WTC11 (cell line): Measurements from ENCODE around the gene GDAP2. TPM values are rescaled to one million over a fixed set of nuclear protein-coding genes. Genes with fewer than 3 reads are reported as not detected.

Experiments used
- ATAC-seq: fragments of 200-7000 bp; cut with Tn5 transposase; 2 replicates; pipeline ENCODE4 v1.10.0; 2021; ENCODE audit warnings: mild to moderate bottlenecking, moderate library complexity
- CTCF ChIA-PET: fragments of 300-600 bp; sonication (Branson Sonifier 250); formaldehyde crosslinking; loops from one replicate; lab custom pipeline; 2021; ENCODE audit warnings: antibody characterized with exemption; lab: Charles Lee
- POLR2A ChIA-PET: fragments of 350-600 bp; sonication (Branson Sonifier 250); formaldehyde crosslinking; loops from one replicate; lab custom pipeline; 2021; ENCODE audit warnings: antibody characterized with exemption; lab: Charles Lee
- DNase-seq: peaks from one replicate; pipeline ENCODE4 v3.0.0; 2021; ENCODE audit warnings: low spot score
- H3K27ac Mint-ChIP-seq: 2 replicates; pipeline ENCODE4 v1.8.0; 2021; ENCODE audit warnings: mixed read lengths
- H3K27me3 Mint-ChIP-seq: 2 replicates; pipeline ENCODE4 v1.8.0; 2021; ENCODE audit warnings: low read depth, mild to moderate bottlenecking, moderate library complexity, mixed read lengths
- H3K36me3 Mint-ChIP-seq: 2 replicates; pipeline ENCODE4 v1.8.0; 2021; ENCODE audit warnings: mixed read lengths
- H3K4me1 Mint-ChIP-seq: 2 replicates; pipeline ENCODE4 v1.8.0; 2022; ENCODE audit warnings: mixed read lengths
- H3K4me3 Mint-ChIP-seq: 2 replicates; pipeline ENCODE4 v1.8.0; 2021; ENCODE audit warnings: mild to moderate bottlenecking, moderate library complexity, mixed read lengths
- H3K9me3 Mint-ChIP-seq: 2 replicates; pipeline ENCODE4 v1.8.0; 2021; ENCODE audit warnings: mixed read lengths
- CREM ChIP-seq: sonication (generic); formaldehyde crosslinking; IDR thresholded peaks from 2 replicates; pipeline ENCODE4 v1.8.1; 2022; ENCODE audit warnings: mild to moderate bottlenecking, missing genetic modification reagents, moderate library complexity
- ESRRA ChIP-seq: sonication (generic); formaldehyde crosslinking; IDR thresholded peaks from 2 replicates; pipeline ENCODE4 v1.8.1; 2022; ENCODE audit warnings: mild to moderate bottlenecking, missing genetic modification reagents, borderline replicate concordance
- HMGA2 ChIP-seq: fragments of 250-450 bp; sonication (Bioruptor Pico); IDR thresholded peaks from 2 replicates; pipeline ENCODE4 v1.4.0; 2021; ENCODE audit warnings: mild to moderate bottlenecking, moderate library complexity
- IRF2 ChIP-seq: sonication (generic); formaldehyde crosslinking; IDR thresholded peaks from 2 replicates; pipeline ENCODE4 v1.8.0; 2022; ENCODE audit warnings: low read depth, missing genetic modification reagents, borderline replicate concordance
- JAZF1 ChIP-seq: fragments of 250-450 bp; sonication (Bioruptor Pico); IDR thresholded peaks from 2 replicates; pipeline ENCODE4 v1.9.0; 2021; ENCODE audit warnings: moderate library complexity, mild to moderate bottlenecking, inconsistent platforms
- OVOL2 ChIP-seq: fragments of 250-450 bp; sonication (Bioruptor Pico); IDR thresholded peaks from 2 replicates; pipeline ENCODE4 v1.9.0; 2021; ENCODE audit warnings: mild to moderate bottlenecking, borderline replicate concordance
- PRRX2 ChIP-seq: fragments of 250-450 bp; sonication (Bioruptor Pico); IDR thresholded peaks from 2 replicates; pipeline ENCODE4 v1.8.0; 2021; ENCODE audit warnings: mild to moderate bottlenecking
- RORB ChIP-seq: fragments of 250-450 bp; sonication (Bioruptor Pico); IDR thresholded peaks from 2 replicates; pipeline ENCODE4 v1.9.0; 2021; ENCODE audit warnings: mild to moderate bottlenecking
- SMAD3 ChIP-seq: sonication (generic); formaldehyde crosslinking; IDR thresholded peaks from 2 replicates; pipeline ENCODE4 v1.8.0; 2022; ENCODE audit warnings: missing genetic modification reagents, mild to moderate bottlenecking, borderline replicate concordance
- ZNF121 ChIP-seq: sonication (generic); formaldehyde crosslinking; IDR thresholded peaks from 2 replicates; pipeline ENCODE4 v1.8.0; 2023; ENCODE audit warnings: missing genetic modification reagents
- ZNF232 ChIP-seq: sonication (generic); formaldehyde crosslinking; IDR thresholded peaks from 2 replicates; pipeline ENCODE4 v1.8.0; 2022; ENCODE audit warnings: mild to moderate bottlenecking, missing genetic modification reagents
- ZNF396 ChIP-seq: fragments of 250-450 bp; sonication (Bioruptor Pico); IDR thresholded peaks from 2 replicates; pipeline ENCODE4 v1.8.0; 2021; ENCODE audit warnings: mild to moderate bottlenecking, moderate library complexity, borderline replicate concordance
- ZNF423 ChIP-seq: fragments of 250-450 bp; sonication (Bioruptor Pico); IDR thresholded peaks from 2 replicates; pipeline ENCODE4 v2.1.2; 2022; ENCODE audit warnings: mild to moderate bottlenecking, moderate library complexity
- ZNF671 ChIP-seq: fragments of 250-450 bp; sonication (Bioruptor Pico); IDR thresholded peaks from 2 replicates; pipeline ENCODE4 v1.8.0; 2021; ENCODE audit warnings: mild to moderate bottlenecking
- total RNA-seq: library from RNA; stranded (reverse); gene quantifications from 3 replicates; pipeline ENCODE4 v1.2.3, GENCODE V29; 2021
- TF ChIP-seq, protein P1 (sequence below): sonication (generic); formaldehyde crosslinking; IDR thresholded peaks from 2 replicates; pipeline ENCODE4 v1.8.0; 2022; ENCODE audit warnings: mild to moderate bottlenecking, missing genetic modification reagents
- TF ChIP-seq, protein P2 (sequence below): fragments of 250-450 bp; sonication (Bioruptor Pico); IDR thresholded peaks from 2 replicates; pipeline ENCODE4 v2.1.2; 2022; ENCODE audit warnings: mild to moderate bottlenecking, moderate library complexity
- TF ChIP-seq, protein P3 (sequence below): fragments of 250-450 bp; sonication (Bioruptor Pico); conservative IDR thresholded peaks from 2 replicates; pipeline ENCODE4 v1.9.0; 2021; ENCODE audit warnings: mild to moderate bottlenecking
- TF ChIP-seq, protein P4 (sequence below): sonication (generic); formaldehyde crosslinking; IDR thresholded peaks from 2 replicates; pipeline ENCODE4 v1.8.1; 2022; ENCODE audit warnings: low read depth, missing genetic modification reagents, borderline replicate concordance
- TF ChIP-seq, protein P5 (sequence below): fragments of 250-450 bp; sonication (Bioruptor Pico); IDR thresholded peaks from 2 replicates; pipeline ENCODE4 v1.8.0; 2021; ENCODE audit warnings: mild to moderate bottlenecking
- TF ChIP-seq, protein P6 (sequence below): sonication (generic); formaldehyde crosslinking; IDR thresholded peaks from 2 replicates; pipeline ENCODE4 v1.8.1; 2022; ENCODE audit warnings: low read depth, mild to moderate bottlenecking, moderate library complexity, missing genetic modification reagents, borderline replicate concordance
- TF ChIP-seq, protein P7 (sequence below): sonication (generic); formaldehyde crosslinking; IDR thresholded peaks from 2 replicates; pipeline ENCODE4 v1.8.1; 2022; ENCODE audit warnings: missing genetic modification reagents, borderline replicate concordance
- TF ChIP-seq, protein P8 (sequence below): sonication (generic); formaldehyde crosslinking; IDR thresholded peaks from 2 replicates; pipeline ENCODE4 v1.8.1; 2023; ENCODE audit warnings: mild to moderate bottlenecking, missing genetic modification reagents, borderline replicate concordance
- TF ChIP-seq, protein P9 (sequence below): sonication (generic); formaldehyde crosslinking; conservative IDR thresholded peaks from 2 replicates; pipeline ENCODE4 v1.8.1; 2022; ENCODE audit warnings: mild to moderate bottlenecking, missing genetic modification reagents

GDAP2 gene
- total RNA-seq, 1 experiment from 2014 or later = 22.4 TPM

DNA sequence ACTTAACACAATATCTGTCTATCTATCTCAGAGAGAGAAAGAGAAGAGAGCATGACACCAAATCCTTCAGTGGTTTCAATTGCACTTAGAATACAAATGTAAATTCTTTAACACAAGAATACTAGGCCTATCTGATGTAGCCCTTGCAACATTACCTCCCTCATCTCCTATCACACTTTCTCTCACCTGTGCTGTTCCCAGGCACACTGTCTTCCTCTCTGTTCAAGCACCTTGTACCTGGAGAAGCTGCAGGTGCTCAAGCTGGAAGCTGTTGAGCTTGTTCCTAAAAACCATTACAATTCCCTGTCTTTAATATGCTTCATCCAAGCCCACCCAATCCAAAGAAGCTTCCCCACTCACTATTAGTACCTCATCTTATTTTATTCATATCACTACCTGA lies 97.0 kb downstream of the GDAP2 start:
- Mint-ChIP-seq H3K4me1 (peaks cover 8% of the 10 kb centered on the region; the same call in 1 of the 2 replicates), H3K9me3 (peaks cover 7% of the 10 kb centered on the region), H3K4me3 (no peak overlapping the region), H3K27ac (no peak overlapping the region), H3K36me3 (peaks cover 5% of the 10 kb centered on the region; the same call in 1 of the 2 replicates), H3K27me3 (no peaks in the 10 kb centered on the region; the same call in 1 of the 2 replicates)
- POLR2A ChIA-PET = no interaction called here
- DNase-seq (no peak), ATAC-seq (no peak)
- CTCF ChIA-PET = no interaction called here
- TF ChIP-seq OVOL2 (no peak), ZNF671 (CRISPR knock-in tag) (no peak), RORB (CRISPR knock-in tag) (no peak), HMGA2 (CRISPR knock-in tag) (no peak), ZNF232 (CRISPR knock-in tag) (no peak), ZNF121 (no peak), ZNF396 (CRISPR knock-in tag) (no peak)
- TF ChIP-seq, protein P1, sequence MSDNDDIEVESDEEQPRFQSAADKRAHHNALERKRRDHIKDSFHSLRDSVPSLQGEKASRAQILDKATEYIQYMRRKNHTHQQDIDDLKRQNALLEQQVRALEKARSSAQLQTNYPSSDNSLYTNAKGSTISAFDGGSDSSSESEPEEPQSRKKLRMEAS (CRISPR knock-in tag) = no peak
- TF ChIP-seq, protein P2, sequence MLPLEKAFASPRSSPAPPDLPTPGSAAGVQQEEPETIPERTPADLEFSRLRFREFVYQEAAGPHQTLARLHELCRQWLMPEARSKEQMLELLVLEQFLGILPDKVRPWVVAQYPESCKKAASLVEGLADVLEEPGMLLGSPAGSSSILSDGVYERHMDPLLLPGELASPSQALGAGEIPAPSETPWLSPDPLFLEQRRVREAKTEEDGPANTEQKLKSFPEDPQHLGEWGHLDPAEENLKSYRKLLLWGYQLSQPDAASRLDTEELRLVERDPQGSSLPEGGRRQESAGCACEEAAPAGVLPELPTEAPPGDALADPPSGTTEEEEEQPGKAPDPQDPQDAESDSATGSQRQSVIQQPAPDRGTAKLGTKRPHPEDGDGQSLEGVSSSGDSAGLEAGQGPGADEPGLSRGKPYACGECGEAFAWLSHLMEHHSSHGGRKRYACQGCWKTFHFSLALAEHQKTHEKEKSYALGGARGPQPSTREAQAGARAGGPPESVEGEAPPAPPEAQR (CRISPR knock-in tag) = no peak
- TF ChIP-seq, protein P3, sequence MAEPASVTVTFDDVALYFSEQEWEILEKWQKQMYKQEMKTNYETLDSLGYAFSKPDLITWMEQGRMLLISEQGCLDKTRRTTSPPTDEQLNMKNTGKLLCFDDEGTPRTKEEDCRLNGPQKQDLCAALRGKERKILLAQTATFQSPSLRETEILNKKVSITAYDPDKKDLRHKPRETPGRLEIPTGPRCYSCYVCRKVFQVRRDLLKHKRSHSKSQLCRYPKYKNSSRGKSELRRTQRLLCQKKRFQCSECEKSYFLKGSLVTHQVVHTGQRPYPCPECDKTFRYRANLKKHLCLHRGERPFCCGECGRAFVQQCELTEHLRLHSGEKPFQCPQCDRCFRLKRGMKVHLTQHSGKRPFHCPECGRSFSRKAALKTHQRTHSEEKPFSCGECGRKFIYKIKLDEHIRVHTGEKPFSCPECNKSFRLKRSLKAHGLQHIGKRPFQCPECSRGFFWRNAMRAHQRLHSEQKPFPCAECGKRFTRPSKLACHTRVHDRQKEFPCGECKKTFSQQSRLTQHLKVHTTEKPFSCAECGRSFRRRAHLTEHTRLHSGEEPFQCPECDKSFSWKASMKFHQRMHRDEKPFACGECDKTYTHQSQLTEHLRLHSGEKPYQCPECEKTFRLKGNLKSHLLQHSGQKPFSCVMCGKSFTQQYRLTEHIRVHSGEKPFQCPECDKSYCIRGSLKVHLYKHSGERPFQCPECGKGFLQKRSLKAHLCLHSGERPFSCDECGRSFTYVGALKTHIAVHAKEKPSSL (CRISPR knock-in tag) = no peak
- TF ChIP-seq, protein P4, sequence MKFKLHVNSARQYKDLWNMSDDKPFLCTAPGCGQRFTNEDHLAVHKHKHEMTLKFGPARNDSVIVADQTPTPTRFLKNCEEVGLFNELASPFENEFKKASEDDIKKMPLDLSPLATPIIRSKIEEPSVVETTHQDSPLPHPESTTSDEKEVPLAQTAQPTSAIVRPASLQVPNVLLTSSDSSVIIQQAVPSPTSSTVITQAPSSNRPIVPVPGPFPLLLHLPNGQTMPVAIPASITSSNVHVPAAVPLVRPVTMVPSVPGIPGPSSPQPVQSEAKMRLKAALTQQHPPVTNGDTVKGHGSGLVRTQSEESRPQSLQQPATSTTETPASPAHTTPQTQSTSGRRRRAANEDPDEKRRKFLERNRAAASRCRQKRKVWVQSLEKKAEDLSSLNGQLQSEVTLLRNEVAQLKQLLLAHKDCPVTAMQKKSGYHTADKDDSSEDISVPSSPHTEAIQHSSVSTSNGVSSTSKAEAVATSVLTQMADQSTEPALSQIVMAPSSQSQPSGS = no peak
- TF ChIP-seq, protein P5, sequence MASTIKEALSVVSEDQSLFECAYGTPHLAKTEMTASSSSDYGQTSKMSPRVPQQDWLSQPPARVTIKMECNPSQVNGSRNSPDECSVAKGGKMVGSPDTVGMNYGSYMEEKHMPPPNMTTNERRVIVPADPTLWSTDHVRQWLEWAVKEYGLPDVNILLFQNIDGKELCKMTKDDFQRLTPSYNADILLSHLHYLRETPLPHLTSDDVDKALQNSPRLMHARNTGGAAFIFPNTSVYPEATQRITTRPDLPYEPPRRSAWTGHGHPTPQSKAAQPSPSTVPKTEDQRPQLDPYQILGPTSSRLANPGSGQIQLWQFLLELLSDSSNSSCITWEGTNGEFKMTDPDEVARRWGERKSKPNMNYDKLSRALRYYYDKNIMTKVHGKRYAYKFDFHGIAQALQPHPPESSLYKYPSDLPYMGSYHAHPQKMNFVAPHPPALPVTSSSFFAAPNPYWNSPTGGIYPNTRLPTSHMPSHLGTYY (CRISPR knock-in tag) = no peak
- TF ChIP-seq, protein P6, sequence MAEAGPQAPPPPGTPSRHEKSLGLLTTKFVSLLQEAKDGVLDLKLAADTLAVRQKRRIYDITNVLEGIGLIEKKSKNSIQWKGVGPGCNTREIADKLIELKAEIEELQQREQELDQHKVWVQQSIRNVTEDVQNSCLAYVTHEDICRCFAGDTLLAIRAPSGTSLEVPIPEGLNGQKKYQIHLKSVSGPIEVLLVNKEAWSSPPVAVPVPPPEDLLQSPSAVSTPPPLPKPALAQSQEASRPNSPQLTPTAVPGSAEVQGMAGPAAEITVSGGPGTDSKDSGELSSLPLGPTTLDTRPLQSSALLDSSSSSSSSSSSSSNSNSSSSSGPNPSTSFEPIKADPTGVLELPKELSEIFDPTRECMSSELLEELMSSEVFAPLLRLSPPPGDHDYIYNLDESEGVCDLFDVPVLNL (CRISPR knock-in tag) = no peak
- TF ChIP-seq, protein P7, sequence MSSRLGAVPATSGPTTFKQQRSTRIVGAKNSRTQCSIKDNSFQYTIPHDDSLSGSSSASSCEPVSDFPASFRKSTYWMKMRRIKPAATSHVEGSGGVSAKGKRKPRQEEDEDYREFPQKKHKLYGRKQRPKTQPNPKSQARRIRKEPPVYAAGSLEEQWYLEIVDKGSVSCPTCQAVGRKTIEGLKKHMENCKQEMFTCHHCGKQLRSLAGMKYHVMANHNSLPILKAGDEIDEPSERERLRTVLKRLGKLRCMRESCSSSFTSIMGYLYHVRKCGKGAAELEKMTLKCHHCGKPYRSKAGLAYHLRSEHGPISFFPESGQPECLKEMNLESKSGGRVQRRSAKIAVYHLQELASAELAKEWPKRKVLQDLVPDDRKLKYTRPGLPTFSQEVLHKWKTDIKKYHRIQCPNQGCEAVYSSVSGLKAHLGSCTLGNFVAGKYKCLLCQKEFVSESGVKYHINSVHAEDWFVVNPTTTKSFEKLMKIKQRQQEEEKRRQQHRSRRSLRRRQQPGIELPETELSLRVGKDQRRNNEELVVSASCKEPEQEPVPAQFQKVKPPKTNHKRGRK = no peak

DNA sequence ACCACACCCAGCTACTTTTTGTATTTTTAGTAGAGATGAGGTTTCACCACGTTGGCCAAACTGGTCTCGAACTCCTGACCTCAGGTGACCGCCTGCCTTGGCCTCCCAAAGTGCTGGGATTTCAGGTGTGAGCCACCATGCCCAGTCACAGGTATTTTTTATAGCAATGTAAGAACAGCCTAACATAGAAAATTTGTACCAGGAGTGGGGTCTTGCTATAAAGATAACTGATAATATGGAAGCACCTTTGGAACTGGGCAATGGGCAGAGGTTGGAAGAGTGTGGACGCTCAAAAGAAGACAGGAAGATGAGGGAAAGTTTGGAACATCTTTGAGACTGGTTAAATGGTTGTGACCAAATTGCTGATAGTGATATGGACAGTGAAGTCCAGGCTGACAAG lies 99.2 kb downstream of the GDAP2 start:
- peaks cover 7% of the 10 kb centered on the region for H3K9me3 Mint-ChIP-seq
- peaks cover 5% of the 10 kb centered on the region; the same call in 1 of the 2 replicates for H3K36me3 Mint-ChIP-seq
- H3K4me1 Mint-ChIP-seq = peaks cover 8% of the 10 kb centered on the region; the same call in 1 of the 2 replicates
- no peaks in the 10 kb centered on the region; the same call in 1 of the 2 replicates for H3K27me3 Mint-ChIP-seq
- no peak for ATAC-seq
- no peak for DNase-seq
- H3K27ac Mint-ChIP-seq = no peak overlapping the region
- ChIA-PET POLR2A (no interaction called here), CTCF (no interaction called here)
- H3K4me3 Mint-ChIP-seq = no peak overlapping the region
- TF ChIP-seq JAZF1 (CRISPR knock-in tag) (no peak), SMAD3 (CRISPR knock-in tag) (no peak), IRF2 (no peak), ZNF423 (no peak), PRRX2 (no peak), CREM (no peak), ESRRA (no peak)
- TF ChIP-seq, protein P8, sequence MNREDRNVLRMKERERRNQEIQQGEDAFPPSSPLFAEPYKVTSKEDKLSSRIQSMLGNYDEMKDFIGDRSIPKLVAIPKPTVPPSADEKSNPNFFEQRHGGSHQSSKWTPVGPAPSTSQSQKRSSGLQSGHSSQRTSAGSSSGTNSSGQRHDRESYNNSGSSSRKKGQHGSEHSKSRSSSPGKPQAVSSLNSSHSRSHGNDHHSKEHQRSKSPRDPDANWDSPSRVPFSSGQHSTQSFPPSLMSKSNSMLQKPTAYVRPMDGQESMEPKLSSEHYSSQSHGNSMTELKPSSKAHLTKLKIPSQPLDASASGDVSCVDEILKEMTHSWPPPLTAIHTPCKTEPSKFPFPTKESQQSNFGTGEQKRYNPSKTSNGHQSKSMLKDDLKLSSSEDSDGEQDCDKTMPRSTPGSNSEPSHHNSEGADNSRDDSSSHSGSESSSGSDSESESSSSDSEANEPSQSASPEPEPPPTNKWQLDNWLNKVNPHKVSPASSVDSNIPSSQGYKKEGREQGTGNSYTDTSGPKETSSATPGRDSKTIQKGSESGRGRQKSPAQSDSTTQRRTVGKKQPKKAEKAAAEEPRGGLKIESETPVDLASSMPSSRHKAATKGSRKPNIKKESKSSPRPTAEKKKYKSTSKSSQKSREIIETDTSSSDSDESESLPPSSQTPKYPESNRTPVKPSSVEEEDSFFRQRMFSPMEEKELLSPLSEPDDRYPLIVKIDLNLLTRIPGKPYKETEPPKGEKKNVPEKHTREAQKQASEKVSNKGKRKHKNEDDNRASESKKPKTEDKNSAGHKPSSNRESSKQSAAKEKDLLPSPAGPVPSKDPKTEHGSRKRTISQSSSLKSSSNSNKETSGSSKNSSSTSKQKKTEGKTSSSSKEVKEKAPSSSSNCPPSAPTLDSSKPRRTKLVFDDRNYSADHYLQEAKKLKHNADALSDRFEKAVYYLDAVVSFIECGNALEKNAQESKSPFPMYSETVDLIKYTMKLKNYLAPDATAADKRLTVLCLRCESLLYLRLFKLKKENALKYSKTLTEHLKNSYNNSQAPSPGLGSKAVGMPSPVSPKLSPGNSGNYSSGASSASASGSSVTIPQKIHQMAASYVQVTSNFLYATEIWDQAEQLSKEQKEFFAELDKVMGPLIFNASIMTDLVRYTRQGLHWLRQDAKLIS (CRISPR knock-in tag) = no peak
- TF ChIP-seq, protein P9, sequence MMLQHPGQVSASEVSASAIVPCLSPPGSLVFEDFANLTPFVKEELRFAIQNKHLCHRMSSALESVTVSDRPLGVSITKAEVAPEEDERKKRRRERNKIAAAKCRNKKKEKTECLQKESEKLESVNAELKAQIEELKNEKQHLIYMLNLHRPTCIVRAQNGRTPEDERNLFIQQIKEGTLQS (CRISPR knock-in tag) = no peak
